Measurements from ENCODE around the gene NUTF2. TPM values are rescaled to one million over a fixed set of nuclear protein-coding genes. Genes with fewer than 3 reads are reported as not detected.
"Not testable (repeated sequence)": the region's sequence is repeated elsewhere in the genome, so short reads cannot be mapped to it uniquely, and the experiment has no call there.

NUTF2 gene
- total RNA-seq, 2 donors from 2014 or later = 81.7 to 99.1 TPM

- intact Hi-C loops (cut with DNase I) = no loop called here
Observed at GRCh38 chr16:67902831-67903230, 56.1 kb downstream of the NUTF2 start.

DNA sequence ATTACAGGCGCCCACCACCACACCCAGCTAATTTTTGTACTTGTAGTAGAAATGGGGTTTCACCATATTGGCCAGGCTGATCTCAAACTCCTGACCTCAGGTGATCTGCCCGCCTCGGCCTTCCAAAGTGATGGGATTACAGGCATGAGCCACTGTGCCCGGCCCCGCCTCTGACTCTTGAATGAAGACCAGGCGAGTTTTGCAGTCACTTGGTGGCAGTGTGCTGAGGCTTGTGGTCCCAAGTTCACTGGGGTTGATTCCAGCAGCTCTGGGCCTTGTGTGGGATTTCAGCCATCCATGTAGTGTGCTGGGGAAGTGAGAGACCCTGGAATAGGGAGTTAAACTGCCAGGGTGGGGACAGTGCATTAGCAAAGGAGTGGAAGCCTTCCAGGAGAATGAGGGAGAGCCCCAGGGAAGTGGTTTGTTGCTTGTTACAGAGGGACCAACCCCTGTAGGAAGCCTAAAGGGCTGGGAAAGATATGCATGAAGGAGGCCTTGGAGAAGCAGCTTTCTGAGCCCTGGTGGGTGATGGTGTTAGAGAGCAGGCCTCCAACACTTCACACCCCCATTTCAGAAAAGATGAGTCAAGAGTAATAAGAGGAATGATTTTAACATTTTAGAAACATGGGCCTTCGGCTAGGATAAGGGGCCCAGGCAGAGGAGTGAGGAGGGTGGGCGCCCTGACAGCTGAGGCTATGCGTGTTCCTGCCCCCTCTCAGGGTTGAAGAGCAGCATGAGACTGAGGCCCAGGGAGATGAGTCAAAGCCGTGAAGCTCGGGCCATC is 60.9 kb downstream of the NUTF2 start:
- intact Hi-C loops (cut with DNase I) = no loop called here
- DNase-seq (ENCODE audit: low spot score) = no peak

More at GRCh38 chr16:67902831-67903230, 56.1 kb downstream of the NUTF2 start:
- no peak for DNase-seq (ENCODE audit: low spot score)

DNA sequence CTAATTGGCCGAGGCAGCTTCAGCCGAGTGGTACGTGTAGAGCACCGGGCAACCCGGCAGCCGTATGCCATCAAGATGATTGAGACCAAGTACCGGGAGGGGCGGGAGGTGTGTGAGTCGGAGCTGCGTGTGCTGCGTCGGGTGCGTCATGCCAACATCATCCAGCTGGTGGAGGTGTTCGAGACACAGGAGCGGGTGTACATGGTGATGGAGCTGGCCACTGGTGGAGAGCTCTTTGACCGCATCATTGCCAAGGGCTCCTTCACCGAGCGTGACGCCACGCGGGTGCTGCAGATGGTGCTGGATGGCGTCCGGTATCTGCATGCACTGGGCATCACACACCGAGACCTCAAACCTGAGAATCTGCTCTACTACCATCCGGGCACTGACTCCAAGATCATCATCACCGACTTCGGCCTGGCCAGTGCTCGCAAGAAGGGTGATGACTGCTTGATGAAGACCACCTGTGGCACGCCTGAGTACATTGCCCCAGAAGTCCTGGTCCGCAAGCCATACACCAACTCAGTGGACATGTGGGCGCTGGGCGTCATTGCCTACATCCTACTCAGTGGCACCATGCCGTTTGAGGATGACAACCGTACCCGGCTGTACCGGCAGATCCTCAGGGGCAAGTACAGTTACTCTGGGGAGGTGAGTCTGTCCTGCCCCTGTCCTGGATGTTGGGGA is 62.5 kb downstream of the NUTF2 start:
- intact Hi-C loops (cut with DNase I) = no loop called here
- DNase-seq (ENCODE audit: low spot score) = no peak

GRCh38 chr16:67910158-67910557 is 63.4 kb downstream of the NUTF2 start:
- intact Hi-C loops (cut with DNase I) = no loop called here
- no peak for DNase-seq (ENCODE audit: low spot score)

GRCh38 chr16:67914758-67915495 is 68.2 kb downstream of the NUTF2 start:
- intact Hi-C loops (cut with DNase I) = no loop called here
- no peak for DNase-seq (ENCODE audit: low spot score)

GRCh38 chr16:67915496-67915769 is 68.7 kb downstream of the NUTF2 start:
- DNase-seq (ENCODE audit: low spot score); intact Hi-C loops (cut with DNase I): not testable (repeated sequence)

DNA sequence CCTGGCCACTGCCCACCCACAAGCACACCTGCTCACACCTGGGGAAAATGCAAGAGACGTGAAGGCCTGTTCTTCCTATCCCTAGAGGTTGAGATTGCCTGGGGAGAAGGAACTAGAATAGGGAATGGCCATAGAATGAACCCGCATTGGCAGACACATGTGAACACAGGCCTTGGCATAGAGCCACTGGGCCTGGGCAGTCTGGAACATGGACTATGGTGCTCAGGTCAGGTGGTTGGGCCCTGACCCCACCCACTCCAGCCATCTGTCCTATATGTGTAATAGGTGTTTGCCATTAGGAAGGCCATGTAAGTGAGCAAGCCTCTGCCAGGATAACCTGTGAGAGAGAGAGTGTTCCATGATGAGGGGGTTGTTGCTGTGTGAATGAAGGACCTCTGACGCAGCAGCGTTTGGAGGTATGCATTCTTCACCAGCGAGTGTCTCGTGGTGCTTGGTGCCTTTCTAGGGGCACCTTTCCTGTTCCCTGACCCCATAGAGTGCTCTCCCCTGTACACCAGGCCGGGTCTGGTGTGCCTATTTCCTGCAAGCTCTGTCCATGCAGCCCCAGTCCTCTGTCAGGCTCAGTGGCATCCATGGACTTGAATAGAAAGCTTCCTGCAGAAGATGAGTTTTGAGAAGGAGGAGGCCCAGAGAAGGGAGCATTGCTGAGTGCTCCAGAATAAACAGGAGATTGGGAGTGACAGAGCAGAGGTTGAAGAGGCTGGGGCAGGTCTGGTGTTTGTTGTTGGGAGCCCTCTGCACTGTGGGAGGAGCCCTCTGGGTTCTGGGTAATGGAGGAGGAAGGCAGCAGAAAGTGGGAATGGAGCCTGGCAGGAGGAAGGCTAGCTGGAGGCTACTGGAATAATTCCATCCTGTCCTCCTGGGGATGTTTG is 69.3 kb downstream of the NUTF2 start:
- intact Hi-C loops (cut with DNase I) = no loop called here
- DNase-seq (ENCODE audit: low spot score) = no peak

- DNase-seq (ENCODE audit: low spot score) = no peak
- intact Hi-C loops (cut with DNase I) = no loop called here
Observed at GRCh38 chr16:67917140-67917851, 70.6 kb downstream of the NUTF2 start.

- no peak for DNase-seq (ENCODE audit: low spot score)
- intact Hi-C loops (cut with DNase I) = no loop called here
Observed at GRCh38 chr16:67917852-67918236, 71.1 kb downstream of the NUTF2 start.

DNA sequence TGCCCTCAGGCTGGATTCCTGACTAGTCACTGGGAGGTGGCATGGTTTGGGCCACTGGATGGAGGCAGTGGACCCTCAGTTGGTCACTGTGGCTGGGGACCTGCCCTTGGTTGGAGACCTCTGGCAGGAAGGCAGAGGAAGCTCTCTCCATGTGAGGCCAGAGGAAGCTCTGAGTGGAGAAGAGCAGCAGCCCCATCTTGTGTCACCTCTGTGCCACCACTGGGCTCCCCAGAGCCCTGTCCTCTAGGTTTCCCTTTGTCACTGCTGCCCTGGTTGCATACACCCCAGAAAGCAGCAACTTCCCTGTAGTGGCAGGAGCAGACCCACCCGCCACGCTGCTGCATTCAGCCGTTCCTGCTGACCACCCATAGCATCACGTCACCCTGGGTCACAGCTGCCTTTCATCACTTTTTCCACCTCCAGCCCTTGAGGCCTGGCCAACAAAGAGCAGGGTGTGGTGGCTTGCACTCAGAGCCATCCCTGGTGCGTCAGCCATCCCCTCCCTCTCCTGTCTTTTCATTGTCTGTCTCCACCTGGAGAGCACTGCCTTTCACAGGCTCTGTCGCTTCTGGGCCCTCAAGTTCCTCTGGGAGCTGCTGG is 73.0 kb downstream of the NUTF2 start:
- no peak for DNase-seq (ENCODE audit: low spot score)
- intact Hi-C loops (cut with DNase I) = no loop called here

Other genes starting within 250 kb of the NUTF2 start
- 1 to 10 TPM in 1 of 2 donors, under 1 TPM in 1; 0.67 to 1.8 TPM for gene CARMIL2, start 201.8 kb upstream of the NUTF2 start, total RNA-seq
- 10 to 100 TPM; 13.3 to 16.0 TPM for gene ACD, start 186.7 kb upstream of the NUTF2 start, total RNA-seq
- 1 to 10 TPM; 2.9 to 4.6 TPM for gene PARD6A, start 186.0 kb upstream of the NUTF2 start, total RNA-seq
- gene ENKD1, start 180.2 kb upstream of the NUTF2 start, total RNA-seq = 10 to 100 TPM; 12.2 to 12.6 TPM
- 1 to 10 TPM; 2.7 to 4.8 TPM for gene C16orf86, start 180.1 kb upstream of the NUTF2 start, total RNA-seq
- 10 to 100 TPM; 14.2 to 14.5 TPM for gene GFOD2, start 127.6 kb upstream of the NUTF2 start, total RNA-seq
- 10 to 100 TPM; 11.8 to 13.8 TPM for gene RANBP10, start 40.4 kb upstream of the NUTF2 start, total RNA-seq
- under 1 TPM; 0.37 to 0.52 TPM for gene TSNAXIP1, start 40.0 kb upstream of the NUTF2 start, total RNA-seq
- 10 to 100 TPM; 24.9 to 26.1 TPM for gene THAP11, start 4.6 kb upstream of the NUTF2 start, total RNA-seq
- gene CENPT, start 760 bp downstream of the NUTF2 start, total RNA-seq = 10 to 100 TPM; 38.7 to 40.3 TPM
- gene EDC4, start 26.1 kb downstream of the NUTF2 start, total RNA-seq = 10 to 100 TPM; 37.4 to 43.1 TPM
- not detected for gene NRN1L, start 38.0 kb downstream of the NUTF2 start, total RNA-seq
- 10 to 100 TPM; 25.7 to 27.0 TPM for gene PSKH1, start 46.3 kb downstream of the NUTF2 start, total RNA-seq
- gene CTRL, start 84.9 kb downstream of the NUTF2 start, total RNA-seq = 1 to 10 TPM; 1.1 to 1.2 TPM
- gene PSMB10, start 89.9 kb downstream of the NUTF2 start, total RNA-seq = 10 to 100 TPM; 30.4 to 31.8 TPM
- 10 to 100 TPM; 19.2 to 29.8 TPM for gene LCAT, start 97.2 kb downstream of the NUTF2 start, total RNA-seq
- 10 to 100 TPM; 82.6 to 90.1 TPM for gene SLC12A4, start 121.7 kb downstream of the NUTF2 start, total RNA-seq
- not detected for gene DPEP3, start 133.6 kb downstream of the NUTF2 start, total RNA-seq
- 1 to 10 TPM; 1.1 to 3.0 TPM for gene DPEP2, start 152.6 kb downstream of the NUTF2 start, total RNA-seq
- not detected for gene DPEP2NB, start 169.0 kb downstream of the NUTF2 start, total RNA-seq
- 1 to 10 TPM; 5.4 to 5.8 TPM for gene DDX28, start 176.3 kb downstream of the NUTF2 start, total RNA-seq
- 10 to 100 TPM in 1 of 2 donors, 1 to 10 TPM in 1; 6.6 to 11.6 TPM for gene DUS2, start 176.4 kb downstream of the NUTF2 start, total RNA-seq
- gene NFATC3, start 238.4 kb downstream of the NUTF2 start, total RNA-seq = 10 to 100 TPM; 28.0 to 30.8 TPM